Tibial nerve (tissue), 4 donors: ENCODE data around the gene CTTNBP2NL.

ENCODE experiments used
- CTCF ChIP-seq, 5 experiments: fragments of 200-600 bp in 3 of 5; fragments of 450-650 bp in 2 of 5; sonication (generic) in 3 of 5; IDR thresholded peaks; one replicate each; pipeline ENCODE4 v1.5.1; 2016 to 2019; ENCODE audit warnings: antibody characterized with exemption in 5 of 5, mild to moderate bottlenecking in 3 of 5, moderate library complexity in 2 of 5
- EP300 ChIP-seq, 2 donors: sonication (generic); formaldehyde crosslinking; IDR thresholded peaks; one replicate each; pipeline ENCODE4 v1.6.1; 2017; ENCODE audit warnings: antibody characterized with exemption in 2 of 2, mild to moderate bottlenecking in 1 of 2
- POLR2A ChIP-seq, 2 donors: fragments of 450-650 bp; IDR thresholded peaks; one replicate each; pipeline ENCODE4 v1.6.1; 2017; ENCODE audit warnings: antibody characterized with exemption in 2 of 2, mild to moderate bottlenecking in 2 of 2, moderate library complexity in 2 of 2

GRCh38 chr1:112477550-112477949, 81.5 kb downstream of the CTTNBP2NL start:
- TF ChIP-seq EP300 (IDR thresholded peaks at IDR 0.05) = no peak
- TF ChIP-seq CTCF (IDR thresholded peaks at IDR 0.05) = no peak
- no peak for TF ChIP-seq POLR2A (IDR thresholded peaks at IDR 0.05)
